SKM-1 (cell line): ENCODE results near the gene NAV2.
A peak's percentile ranks its signal among the peaks of the same experiment; 100 is the strongest.
"Not testable (repeated sequence)": the region's sequence is repeated elsewhere in the genome, so short reads cannot be mapped to it uniquely, and the experiment has no call there.

Source experiments
- DNase-seq: peaks from one replicate; lab custom pipeline; 2025; ENCODE audit not compliant: unreplicated experiment; lab: John Stamatoyannopoulos, UW

NAV2 gene

GRCh38 chr11:19917069-19917468, 204.4 kb downstream of the NAV2 start:
- no peak for DNase-seq

GRCh38 chr11:19918302-19919049, 205.8 kb downstream of the NAV2 start:
- no peak for DNase-seq

- no peak for DNase-seq
These were observed 206.5 kb downstream of the NAV2 start for GRCh38 chr11:19919050-19919561.

GRCh38 chr11:19920982-19921381, 208.3 kb downstream of the NAV2 start:
- no peak for DNase-seq

GRCh38 chr11:19921976-19922688, 209.5 kb downstream of the NAV2 start:
- DNase-seq: no peak

GRCh38 chr11:19922689-19923035, 210.0 kb downstream of the NAV2 start:
- no peak for DNase-seq

- no peak for DNase-seq
These were observed 211.0 kb downstream of the NAV2 start for GRCh38 chr11:19923626-19924025.

GRCh38 chr11:19924311-19924710, 211.7 kb downstream of the NAV2 start:
- DNase-seq: no peak

- DNase-seq: no peak
These were observed 212.1 kb downstream of the NAV2 start for GRCh38 chr11:19924716-19925115.

- not testable (repeated sequence) for DNase-seq
These were observed 214.8 kb downstream of the NAV2 start for GRCh38 chr11:19927403-19927802.

- no peak for DNase-seq
These were observed 216.5 kb downstream of the NAV2 start for GRCh38 chr11:19929147-19929546.

- DNase-seq: no peak
These were observed 217.0 kb downstream of the NAV2 start for GRCh38 chr11:19929655-19930054.

GRCh38 chr11:19931141-19931770, 218.6 kb downstream of the NAV2 start:
- DNase-seq: no peak

- DNase-seq: no peak
These were observed 219.2 kb downstream of the NAV2 start for GRCh38 chr11:19931771-19932369.

- no peak for DNase-seq
These were observed 220.6 kb downstream of the NAV2 start for GRCh38 chr11:19933132-19933735.

- DNase-seq: no peak
These were observed 221.3 kb downstream of the NAV2 start for GRCh38 chr11:19933801-19934488.

GRCh38 chr11:19934828-19935259, 222.2 kb downstream of the NAV2 start:
- DNase-seq: no peak

- no peak for DNase-seq
These were observed 222.9 kb downstream of the NAV2 start for GRCh38 chr11:19935507-19935906.

- DNase-seq: no peak
These were observed 223.8 kb downstream of the NAV2 start for GRCh38 chr11:19936461-19936860.

- peak; percentile 12 for DNase-seq
These were observed 225.7 kb downstream of the NAV2 start for GRCh38 chr11:19938169-19938856.
